ENCODE data around the gene PFDN1. TPM values are rescaled to one million over a fixed set of nuclear protein-coding genes. Genes with fewer than 3 reads are reported as not detected.

Gene PFDN1, protein sequence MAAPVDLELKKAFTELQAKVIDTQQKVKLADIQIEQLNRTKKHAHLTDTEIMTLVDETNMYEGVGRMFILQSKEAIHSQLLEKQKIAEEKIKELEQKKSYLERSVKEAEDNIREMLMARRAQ
- 38.0 and 55.9 TPM in 2 replicates for total RNA-seq

DNA sequence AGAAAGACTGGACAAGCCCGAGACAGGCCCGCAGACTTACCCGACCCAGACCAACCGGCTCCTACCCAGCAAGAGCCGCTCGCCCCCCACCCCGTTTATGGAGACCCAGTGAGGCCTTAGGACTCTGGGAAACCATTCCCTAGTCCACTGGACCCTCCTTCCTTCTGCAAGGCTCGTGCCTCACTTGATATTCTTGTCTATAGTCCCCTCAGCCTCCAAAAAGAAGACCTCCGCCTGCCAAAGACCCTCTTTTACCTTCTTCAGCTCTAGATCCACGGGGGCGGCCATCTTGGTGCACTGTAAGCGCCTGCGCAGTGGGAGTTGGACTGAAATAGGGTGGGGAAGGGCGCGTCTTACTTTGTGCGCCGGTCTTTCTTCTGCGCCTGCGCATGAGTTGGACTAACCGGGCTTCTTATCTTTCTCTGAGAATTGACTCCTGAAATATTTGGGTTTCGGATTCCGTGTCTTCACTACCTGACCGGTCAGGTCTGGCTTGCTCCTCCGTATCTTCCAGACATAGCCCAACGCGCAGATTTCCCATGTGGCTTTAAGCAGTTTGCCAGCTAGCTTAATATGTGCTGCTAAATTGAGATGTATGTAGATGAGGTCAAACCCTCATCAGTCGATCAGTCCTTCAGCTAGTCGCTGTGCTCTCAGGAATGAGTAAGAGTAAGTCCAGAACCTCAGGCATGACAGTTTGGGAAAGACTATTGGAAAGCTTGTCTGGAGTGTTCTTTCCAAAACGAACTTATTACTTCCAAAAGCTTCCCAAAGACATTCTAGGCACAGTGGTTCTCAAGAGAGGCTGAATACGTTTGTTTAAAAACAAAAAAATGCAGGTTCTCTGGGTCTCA, at the start of gene PFDN1:
Gene PFDN1 (minus strand): TSS at position 316 of the 854 bp plus-strand sequence. CDS start 28 bp downstream, at position 288.

DNA sequence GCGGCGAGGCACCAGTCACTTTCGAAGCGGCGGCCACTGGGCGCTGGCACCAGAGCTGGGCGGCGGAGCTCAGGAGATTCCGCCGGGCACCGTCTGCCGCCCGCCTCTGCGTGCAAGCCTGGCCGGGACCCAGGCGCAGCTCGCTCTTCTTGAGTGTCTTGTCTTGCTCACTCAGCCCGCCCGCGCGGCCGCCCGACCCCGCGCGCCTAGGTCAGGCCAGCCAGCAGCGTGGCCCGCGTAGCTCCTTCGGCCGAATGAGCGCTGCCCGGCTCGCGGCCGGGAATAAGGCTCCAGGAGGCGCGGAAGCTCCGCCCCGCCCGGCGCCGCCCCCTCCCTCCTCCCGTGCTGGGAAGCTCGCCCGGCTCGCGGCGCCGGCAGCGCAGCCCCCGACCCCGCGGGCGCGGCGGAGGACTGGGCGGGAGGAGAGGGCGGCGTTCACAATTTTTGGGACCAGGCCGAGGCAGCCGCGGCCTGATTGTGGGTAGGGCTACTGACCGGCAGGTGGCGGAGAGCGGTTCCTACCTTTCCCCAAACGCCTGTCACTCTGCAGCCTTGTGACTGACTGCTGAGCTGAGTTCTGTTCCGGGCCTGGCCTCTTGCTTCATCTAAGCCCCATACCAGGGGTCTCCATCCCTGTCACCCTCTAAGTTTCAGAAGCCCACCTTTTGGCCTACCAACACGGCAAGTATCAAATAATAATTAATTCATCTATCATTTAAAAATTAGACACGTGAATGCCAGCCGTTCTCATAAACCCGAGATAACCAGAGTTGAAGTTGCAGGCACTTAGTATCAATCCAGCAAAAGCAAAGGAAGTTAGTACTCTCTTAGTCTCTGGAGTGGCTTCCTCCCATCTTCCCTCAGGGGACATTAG, 43.7 kb upstream of the PFDN1 start, which contains the start of gene HBEGF:
Gene HBEGF (minus strand): TSS at position 256 of the 874 bp plus-strand sequence. CDS start 275 bp downstream, outside the sequence.

Other genes with a start within 250 kb of the PFDN1 start
- 30.2 and 30.6 TPM in 2 replicates for gene PURA, start 189.0 kb downstream of the PFDN1 start, total RNA-seq
- 16.2 and 18.7 TPM in 2 replicates for gene IGIP, start 177.2 kb downstream of the PFDN1 start, total RNA-seq
- 5.0 and 6.0 TPM in 2 replicates for gene CYSTM1, start 127.9 kb downstream of the PFDN1 start, total RNA-seq
- 7.4 and 27.0 TPM in 2 replicates for gene HBEGF, start 43.5 kb upstream of the PFDN1 start, total RNA-seq
- gene SLC4A9, start 57.1 kb upstream of the PFDN1 start, total RNA-seq = not detected in 2 replicates
- gene ANKHD1, start 98.7 kb upstream of the PFDN1 start, total RNA-seq = 43.9 and 69.1 TPM in 2 replicates
- gene EIF4EBP3, start 244.6 kb upstream of the PFDN1 start, total RNA-seq = 0.28 TPM in 1 of 2 replicates, not detected in the other